Right ventricle myocardium inferior (tissue), 1 donor: ENCODE results near the gene GPC5. TPM values are rescaled to one million over a fixed set of nuclear protein-coding genes. Genes with fewer than 3 reads are reported as not detected.
"Not testable (repeated sequence)": the region's sequence is repeated elsewhere in the genome, so short reads cannot be mapped to it uniquely, and the experiment has no call there.

Source experiments
- ATAC-seq: fragments of 200-7000 bp; cut with Tn5 transposase; one replicate; pipeline ENCODE4 v1.9.1; 2020; ENCODE audit warnings: mild to moderate bottlenecking, moderate library complexity
- DNase-seq: peaks from one replicate; pipeline ENCODE4 v3.0.0; 2021; ENCODE audit errors: missing footprints
- intact Hi-C: fragments of 100-400 bp; cut with DNase I; formaldehyde crosslinking; loops from one replicate; pipeline ENCODE4 v1.11.0; 2022
- total RNA-seq: library from RNA; stranded (reverse); fragmentation: NEBNext Ultra II Directional; extraction: Animal tissue kit (Norgen Biotek cat#: 25700); gene quantifications from one replicate; pipeline ENCODE4 v1.2.1, GENCODE V29; 2021
- donor health status: DM: no; HTN: yes; CAD: no; lungs with severe emphysema.

GPC5 gene
- total RNA-seq, 1 donor from 2014 or later = 1.8 TPM

- intact Hi-C loops = no loop called here
- DNase-seq (no peak), ATAC-seq (no peak)
Measured at GRCh38 chr13:92716749-92717148, 1318.3 kb downstream of the GPC5 start.

DNA sequence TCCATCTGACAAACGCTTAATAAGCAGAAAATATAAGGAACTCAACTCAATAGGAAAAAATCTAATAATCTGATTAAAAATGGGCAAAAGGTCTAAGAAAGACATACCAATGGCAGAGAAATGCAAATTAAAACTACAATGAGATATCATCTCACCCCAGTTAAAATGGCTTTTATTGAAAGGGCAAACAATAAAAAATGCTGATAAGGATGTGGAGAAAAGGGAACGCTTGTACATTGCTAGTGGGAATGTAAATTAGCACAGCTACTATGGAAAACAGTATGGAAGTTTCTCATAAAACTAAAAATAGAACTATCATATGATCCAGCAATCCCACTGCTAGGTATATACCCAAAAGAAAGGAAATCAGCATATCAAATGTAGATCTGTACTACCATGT is 1319.4 kb downstream of the GPC5 start:
- ATAC-seq (no peak), DNase-seq (no peak)
- intact Hi-C loops = no loop called here

DNA sequence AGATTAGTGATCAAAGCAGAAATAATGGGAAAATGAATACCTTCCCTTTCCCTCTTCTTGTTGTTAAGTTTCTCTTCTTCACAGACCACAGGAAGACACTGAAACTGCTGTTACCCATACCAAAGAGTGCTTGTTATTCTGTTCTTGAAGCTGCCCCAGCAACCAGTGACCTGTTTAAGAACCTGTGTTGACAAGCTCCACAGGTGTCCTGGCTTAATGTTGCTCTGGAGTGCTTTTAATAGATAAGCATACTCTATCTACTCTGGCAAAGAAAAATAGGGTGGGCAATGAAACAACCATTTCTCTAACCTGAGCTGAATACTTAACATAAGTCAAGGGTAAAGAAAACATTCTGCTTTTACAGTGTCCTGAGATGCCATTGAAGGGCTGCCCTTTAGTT is 1321.4 kb downstream of the GPC5 start:
- no peak for DNase-seq
- ATAC-seq = no peak
- intact Hi-C loops = no loop called here

DNA sequence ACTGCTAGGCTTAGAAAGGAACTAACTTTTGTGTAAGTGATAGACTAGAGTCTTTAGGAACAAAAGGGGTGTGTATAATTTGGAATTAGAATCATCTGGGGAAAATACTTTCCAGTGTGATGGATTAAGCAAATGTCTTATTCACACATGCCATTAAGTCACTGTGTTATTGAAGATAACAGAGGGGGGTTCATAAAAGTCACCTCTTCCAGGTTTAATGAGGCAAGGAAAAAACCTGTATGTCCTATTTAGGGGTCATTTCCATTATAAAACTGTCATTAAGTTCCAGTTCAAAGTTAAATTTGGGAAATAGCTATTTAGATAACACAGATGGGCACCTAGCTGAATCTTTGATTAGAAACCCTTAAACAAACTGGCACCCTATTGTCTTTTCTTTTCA is 1323.2 kb downstream of the GPC5 start:
- no peak for ATAC-seq
- no peak for DNase-seq
- intact Hi-C loops = no loop called here

DNA sequence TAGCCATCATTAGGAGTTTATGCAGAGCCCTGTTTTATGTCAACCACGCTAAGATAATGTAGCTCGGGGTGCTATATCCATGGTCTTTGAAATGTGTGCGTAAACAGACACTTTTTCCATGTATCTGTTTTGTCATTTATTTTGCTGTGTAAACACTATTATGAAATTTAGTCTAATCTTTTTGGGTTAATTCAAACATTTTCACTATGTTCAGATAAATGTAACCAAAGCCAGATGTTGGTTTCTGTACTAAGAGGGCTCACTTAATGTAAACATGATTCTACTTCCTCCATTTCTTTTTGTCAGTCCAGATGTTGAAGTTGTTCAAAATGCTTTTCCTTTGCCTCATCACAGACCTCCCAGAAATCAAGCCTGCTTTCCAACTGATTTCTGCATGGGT is 1328.7 kb downstream of the GPC5 start:
- DNase-seq (no peak), ATAC-seq (no peak)
- intact Hi-C loops = no loop called here

DNA sequence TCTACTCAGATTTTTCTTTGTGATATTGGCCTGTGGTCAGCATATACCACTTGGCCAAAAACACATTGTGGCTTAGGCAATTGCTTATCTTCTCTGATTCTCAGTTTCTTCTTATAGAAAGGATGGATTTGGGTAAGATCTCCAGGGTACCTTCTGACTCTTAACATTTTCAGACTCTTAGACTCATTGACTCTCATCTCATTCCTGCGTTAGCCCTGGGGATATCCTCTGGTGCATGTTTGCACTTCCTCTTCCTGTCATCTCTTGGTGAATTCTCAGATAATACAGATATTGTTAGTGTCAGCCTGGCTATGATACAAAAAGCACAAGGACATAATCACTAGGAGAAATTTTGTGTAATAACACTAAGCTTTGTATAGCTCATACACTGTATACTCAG is 1335.6 kb downstream of the GPC5 start:
- DNase-seq = no peak
- intact Hi-C loops = no loop called here
- ATAC-seq = no peak

- intact Hi-C loops = no loop called here
- ATAC-seq (no peak), DNase-seq (no peak)
Measured at GRCh38 chr13:92734545-92734944, 1336.1 kb downstream of the GPC5 start.

GRCh38 chr13:92735909-92736308 is 1337.5 kb downstream of the GPC5 start:
- ATAC-seq (no peak), DNase-seq (no peak)
- intact Hi-C loops = no loop called here

DNA sequence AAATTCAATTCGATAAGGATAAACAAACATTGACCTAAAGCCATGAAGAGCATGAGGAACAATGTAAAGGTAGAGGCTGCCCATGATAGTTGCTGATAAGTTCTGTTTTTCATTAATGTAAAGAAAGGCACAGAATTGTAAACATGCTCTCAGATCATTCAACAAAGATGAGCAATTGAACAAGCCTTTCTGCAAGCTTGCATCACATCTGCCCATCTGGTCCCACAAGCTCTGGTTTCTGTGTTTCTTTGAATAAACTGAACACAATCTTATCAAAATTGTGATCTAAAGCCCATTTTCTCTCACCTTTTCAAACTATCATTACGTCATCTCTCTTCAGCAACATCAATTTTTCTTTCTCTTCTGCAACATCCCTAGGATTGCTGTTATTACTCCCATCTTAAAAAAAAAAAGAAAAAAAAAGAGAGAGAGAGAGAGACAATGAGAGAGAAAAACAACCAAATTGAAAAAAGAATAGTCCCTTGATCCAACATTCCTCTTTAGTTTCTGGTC is 1340.9 kb downstream of the GPC5 start:
- intact Hi-C loops = no loop called here
- DNase-seq = no peak
- ATAC-seq = no peak

DNA sequence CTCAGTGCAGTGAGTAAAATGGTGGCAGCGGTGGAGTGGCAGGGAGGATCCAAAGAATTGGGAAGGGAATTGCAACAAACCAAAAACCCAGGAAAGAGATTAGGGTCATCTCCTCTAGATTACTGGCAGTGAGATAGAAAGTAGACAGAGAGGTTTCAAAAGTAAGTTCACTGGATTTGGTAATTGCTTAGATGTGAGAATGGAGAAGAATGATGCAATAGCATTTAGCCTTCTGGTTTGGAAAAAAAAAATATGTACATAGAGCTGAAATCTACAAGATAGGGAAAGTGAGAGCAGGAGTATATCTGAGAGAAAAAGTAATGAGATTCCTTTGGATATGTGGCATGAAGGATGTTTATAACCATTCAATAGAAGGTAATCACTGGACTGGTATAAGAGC is 1345.6 kb downstream of the GPC5 start:
- DNase-seq = peak; percentile 17
- intact Hi-C loops = no loop called here
- ATAC-seq = no peak

DNA sequence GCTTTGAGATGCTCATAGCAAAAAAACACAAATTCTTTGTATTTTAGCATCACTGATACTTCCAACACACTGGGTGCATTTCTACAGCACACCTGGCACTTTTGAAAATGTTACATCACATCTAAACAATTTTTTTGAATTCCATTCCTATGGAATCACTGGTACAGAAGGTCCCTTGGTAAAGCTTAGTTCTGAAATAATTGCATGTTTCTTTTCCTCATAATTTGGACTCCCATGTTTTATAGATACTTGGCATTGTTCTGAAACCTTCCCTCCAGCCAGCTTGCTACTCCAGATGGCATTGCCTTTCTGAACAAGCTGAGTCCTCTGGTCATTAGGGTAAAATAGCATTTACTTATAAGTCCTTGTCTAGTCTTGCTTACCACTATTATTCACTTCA is 1346.8 kb downstream of the GPC5 start:
- intact Hi-C loops = no loop called here
- no peak for DNase-seq
- ATAC-seq = no peak

- intact Hi-C loops, ATAC-seq: not testable (repeated sequence)
- DNase-seq = peak; percentile 28
Measured at GRCh38 chr13:92752705-92753104, 1354.3 kb downstream of the GPC5 start.

DNA sequence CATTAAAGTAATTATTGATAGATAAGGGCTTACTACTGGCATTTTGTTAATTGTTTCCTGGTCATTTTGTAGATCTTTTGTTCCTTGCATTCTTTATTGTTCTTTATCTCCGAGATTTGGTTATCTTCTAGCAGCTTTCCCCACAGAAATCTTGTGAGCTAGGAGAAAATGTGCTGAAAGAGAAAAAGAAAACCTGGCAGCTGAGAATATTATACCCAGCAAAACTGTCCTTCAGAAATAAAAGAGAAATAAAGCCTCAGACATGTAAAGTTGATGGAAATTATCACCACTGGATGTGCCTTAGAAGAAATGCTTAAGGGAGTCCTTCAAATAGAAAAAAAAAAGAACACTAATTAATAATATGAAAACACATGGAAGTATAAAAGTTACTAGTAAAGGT is 1363.3 kb downstream of the GPC5 start:
- no peak for DNase-seq
- no peak for ATAC-seq
- intact Hi-C loops = no loop called here

- ATAC-seq = no peak
Measured at GRCh38 chr13:92767468-92767867, 1369.0 kb downstream of the GPC5 start.

DNA sequence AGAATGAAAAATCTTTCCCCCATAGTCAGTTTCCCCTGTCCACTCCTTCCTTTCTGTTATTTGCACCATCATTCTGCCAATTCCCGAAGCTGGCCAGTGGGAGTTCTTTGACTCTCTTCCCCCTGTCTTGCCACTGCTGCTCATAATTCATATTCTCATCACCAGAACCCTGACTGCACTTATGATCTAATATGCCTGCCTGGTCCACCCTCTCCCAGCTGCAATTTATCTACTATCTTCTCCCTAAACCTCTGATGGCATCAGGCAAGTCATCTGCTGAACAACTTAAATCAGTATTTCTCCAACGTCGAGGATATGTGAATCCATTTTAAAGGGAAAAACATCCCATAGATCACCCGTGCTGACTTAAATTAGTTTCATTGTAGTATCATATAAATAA is 1370.2 kb downstream of the GPC5 start:
- no peak for ATAC-seq
- intact Hi-C loops = no loop called here
- peak; percentile 15 for DNase-seq

More at GRCh38 chr13:92767468-92767867, 1369.0 kb downstream of the GPC5 start:
- intact Hi-C loops = no loop called here
- DNase-seq = no peak

- ATAC-seq (no peak), DNase-seq (no peak)
- intact Hi-C loops = no loop called here
Measured at GRCh38 chr13:92769046-92769445, 1370.6 kb downstream of the GPC5 start.

DNA sequence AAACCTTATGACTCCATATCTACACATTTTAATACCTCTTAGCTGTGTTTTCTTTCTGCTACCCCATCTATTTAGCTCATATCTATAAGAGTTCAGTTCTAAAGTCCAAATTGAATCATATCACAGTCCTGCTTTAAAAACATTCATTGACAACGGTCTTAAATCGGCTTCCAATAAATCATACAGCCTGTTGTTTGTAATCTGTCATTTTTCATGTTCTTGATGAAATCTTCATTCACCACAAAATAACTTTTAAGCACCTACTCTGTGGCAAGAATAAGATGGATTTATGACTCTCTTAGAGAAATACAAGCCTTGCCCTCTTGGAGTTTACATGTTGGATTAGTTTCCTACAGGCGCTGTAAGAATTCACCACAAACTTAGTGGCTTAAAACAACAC is 1377.2 kb downstream of the GPC5 start:
- ATAC-seq = no peak
- DNase-seq = no peak
- intact Hi-C loops = no loop called here

DNA sequence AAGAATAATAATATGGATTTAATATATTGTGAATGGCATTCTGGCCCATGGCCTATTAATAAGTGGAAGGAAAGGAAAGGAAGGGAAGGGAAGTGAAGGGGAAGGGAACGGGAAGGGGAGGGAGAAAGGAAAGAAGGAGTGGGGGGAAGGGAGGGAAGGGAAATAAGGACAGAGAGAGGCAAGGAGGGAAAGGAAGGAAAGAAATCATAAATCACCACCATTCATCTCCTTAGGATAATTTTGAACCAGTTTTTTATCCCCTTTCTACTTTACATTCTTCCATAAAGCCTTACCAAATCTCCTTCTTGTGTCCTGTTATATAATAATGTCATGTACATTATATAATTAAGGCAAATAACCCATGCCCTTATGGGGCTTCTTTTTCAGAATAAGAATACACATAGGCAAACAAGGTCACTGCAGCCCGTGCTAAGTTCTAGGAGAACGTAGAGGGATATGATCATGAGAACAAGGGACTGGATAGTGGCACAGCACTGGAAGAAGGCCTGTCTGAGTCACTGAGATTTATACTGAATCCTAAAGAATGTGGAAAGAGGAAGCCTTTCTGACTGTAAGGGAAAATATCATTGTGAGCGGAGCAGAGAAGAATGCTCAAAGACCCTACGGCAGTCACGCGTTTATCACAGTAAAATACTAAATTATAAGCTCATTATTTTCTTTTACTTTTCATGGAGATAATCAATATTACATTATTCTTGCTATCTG is 1383.7 kb downstream of the GPC5 start:
- DNase-seq (no peak), ATAC-seq (no peak)
- intact Hi-C loops = no loop called here

- intact Hi-C loops = no loop called here
- DNase-seq (no peak), ATAC-seq (no peak)
Measured at GRCh38 chr13:92802776-92803175, 1404.4 kb downstream of the GPC5 start.

- DNase-seq (no peak), ATAC-seq (no peak)
- intact Hi-C loops = no loop called here
Measured at GRCh38 chr13:92804346-92804745, 1405.9 kb downstream of the GPC5 start.

- intact Hi-C loops = no loop called here
- DNase-seq (no peak), ATAC-seq (no peak)
Measured at GRCh38 chr13:92804926-92805325, 1406.5 kb downstream of the GPC5 start.
